HFFc6 (cell line): Measurements from ENCODE around the gene MYOZ1. TPM values are rescaled to one million over a fixed set of nuclear protein-coding genes. Genes with fewer than 3 reads are reported as not detected.
A peak's percentile ranks its signal among the peaks of the same experiment; 100 is the strongest.

Source experiments
- DNase-seq: peaks from one replicate; pipeline ENCODE4 v3.0.0-alpha.2; 2018
- H3K27ac Mint-ChIP-seq: 2 replicates; pipeline ENCODE4 v1.8.0; 2020; ENCODE audit warnings: mild to moderate bottlenecking, mixed read lengths
- H3K27me3 Mint-ChIP-seq: 2 replicates; pipeline ENCODE4 v1.8.0; 2021; ENCODE audit warnings: mild to moderate bottlenecking, moderate library complexity, mixed read lengths; ENCODE audit not compliant: insufficient read depth
- H3K36me3 Mint-ChIP-seq: 2 replicates; pipeline ENCODE4 v1.8.0; 2021; ENCODE audit warnings: low read depth, mixed read lengths
- H3K4me1 Mint-ChIP-seq: 2 replicates; pipeline ENCODE4 v1.8.0; 2020; ENCODE audit warnings: low read depth, mixed read lengths
- H3K4me3 Mint-ChIP-seq: 2 replicates; pipeline ENCODE4 v1.8.0; 2020; ENCODE audit warnings: mild to moderate bottlenecking, moderate library complexity, mixed read lengths
- H3K9me3 Mint-ChIP-seq: 2 replicates; pipeline ENCODE4 v1.8.0; 2020; ENCODE audit warnings: mild to moderate bottlenecking, mixed read lengths
- total RNA-seq, 6 experiments: library from RNA; stranded (reverse); fragmentation: NEBNext Ultra II Directional; extraction: Animal tissue kit (Norgen Biotek cat#: 25700); gene quantifications; 2 replicates in 1 of 6; 3 replicates in 5 of 6; pipeline ENCODE4 v1.2.3, GENCODE V29; 2021
- TF ChIP-seq, protein P1 (sequence below): fragments of 200-600 bp; sonication (generic); IDR thresholded peaks from 2 replicates; pipeline ENCODE4 v1.5.0; 2021; ENCODE audit warnings: antibody characterized with exemption, mild to moderate bottlenecking

Gene MYOZ1
- total RNA-seq, 6 experiments from 2014 or later = 0.41 to 2.5 (median 0.90) TPM

GRCh38 chr10:73649876-73650536 lies 8.7 kb upstream of the MYOZ1 start:
- DNase-seq = peak; percentile 63
- peaks cover 7% of the 10 kb centered on the region for H3K27me3 Mint-ChIP-seq
- H3K27ac Mint-ChIP-seq = peak overlapping the region; percentile 97
- H3K4me1 Mint-ChIP-seq = peaks cover 42% of the 10 kb centered on the region
- TF ChIP-seq, protein P1, sequence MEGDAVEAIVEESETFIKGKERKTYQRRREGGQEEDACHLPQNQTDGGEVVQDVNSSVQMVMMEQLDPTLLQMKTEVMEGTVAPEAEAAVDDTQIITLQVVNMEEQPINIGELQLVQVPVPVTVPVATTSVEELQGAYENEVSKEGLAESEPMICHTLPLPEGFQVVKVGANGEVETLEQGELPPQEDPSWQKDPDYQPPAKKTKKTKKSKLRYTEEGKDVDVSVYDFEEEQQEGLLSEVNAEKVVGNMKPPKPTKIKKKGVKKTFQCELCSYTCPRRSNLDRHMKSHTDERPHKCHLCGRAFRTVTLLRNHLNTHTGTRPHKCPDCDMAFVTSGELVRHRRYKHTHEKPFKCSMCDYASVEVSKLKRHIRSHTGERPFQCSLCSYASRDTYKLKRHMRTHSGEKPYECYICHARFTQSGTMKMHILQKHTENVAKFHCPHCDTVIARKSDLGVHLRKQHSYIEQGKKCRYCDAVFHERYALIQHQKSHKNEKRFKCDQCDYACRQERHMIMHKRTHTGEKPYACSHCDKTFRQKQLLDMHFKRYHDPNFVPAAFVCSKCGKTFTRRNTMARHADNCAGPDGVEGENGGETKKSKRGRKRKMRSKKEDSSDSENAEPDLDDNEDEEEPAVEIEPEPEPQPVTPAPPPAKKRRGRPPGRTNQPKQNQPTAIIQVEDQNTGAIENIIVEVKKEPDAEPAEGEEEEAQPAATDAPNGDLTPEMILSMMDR = no peak
- H3K36me3 Mint-ChIP-seq = no peaks in the 10 kb centered on the region
- peak overlapping the region; percentile 41 for H3K4me3 Mint-ChIP-seq
- no peaks in the 10 kb centered on the region for H3K9me3 Mint-ChIP-seq

DNA sequence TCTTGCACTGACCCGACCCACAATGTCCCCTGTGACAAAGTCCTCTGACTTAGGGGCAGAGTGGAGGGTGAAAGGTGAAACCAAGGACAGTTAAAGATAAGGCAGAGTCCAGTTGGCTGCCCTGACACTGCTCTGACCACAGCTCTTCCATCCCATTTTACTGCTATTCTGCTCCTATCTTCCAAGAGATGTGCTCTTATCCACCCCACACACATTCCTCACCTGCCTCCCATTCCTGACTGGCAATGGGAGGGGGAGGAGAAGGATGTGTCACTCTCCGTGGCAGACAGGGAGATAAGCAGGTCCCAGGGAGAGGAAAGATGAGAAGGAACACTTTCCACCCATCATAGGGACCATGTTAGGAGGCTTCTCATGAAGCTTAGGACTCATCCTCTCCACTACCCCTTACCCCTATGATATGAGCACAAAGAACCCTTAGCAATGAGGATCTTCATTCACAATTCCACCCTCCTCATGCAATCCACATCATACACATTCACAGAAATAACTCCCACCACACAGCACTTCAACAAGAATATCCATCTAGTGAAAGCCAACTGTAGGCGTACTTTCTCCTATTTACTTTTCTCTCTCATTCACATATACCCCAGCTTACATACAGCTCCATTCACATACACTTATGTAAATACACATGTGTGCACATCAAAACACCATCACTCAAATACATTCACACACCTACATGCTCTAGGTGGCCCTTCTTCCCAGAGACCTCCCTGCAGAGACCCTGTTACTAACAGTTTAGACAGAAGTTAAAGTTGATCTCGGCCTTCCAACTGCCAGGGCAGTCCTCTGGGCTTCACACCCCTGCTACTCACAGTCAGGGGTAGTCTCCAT lies 7.9 kb upstream of the MYOZ1 start:
- no peaks in the 10 kb centered on the region for H3K36me3 Mint-ChIP-seq
- no peaks in the 10 kb centered on the region for H3K9me3 Mint-ChIP-seq
- peaks cover 51% of the 10 kb centered on the region for H3K4me1 Mint-ChIP-seq
- H3K27ac Mint-ChIP-seq = peak overlapping the region; percentile 97
- DNase-seq = peak; percentile 11
- TF ChIP-seq, protein P1 = no peak
- H3K4me3 Mint-ChIP-seq = peak overlapping the region; percentile 41
- H3K27me3 Mint-ChIP-seq = peaks cover 3% of the 10 kb centered on the region

DNA sequence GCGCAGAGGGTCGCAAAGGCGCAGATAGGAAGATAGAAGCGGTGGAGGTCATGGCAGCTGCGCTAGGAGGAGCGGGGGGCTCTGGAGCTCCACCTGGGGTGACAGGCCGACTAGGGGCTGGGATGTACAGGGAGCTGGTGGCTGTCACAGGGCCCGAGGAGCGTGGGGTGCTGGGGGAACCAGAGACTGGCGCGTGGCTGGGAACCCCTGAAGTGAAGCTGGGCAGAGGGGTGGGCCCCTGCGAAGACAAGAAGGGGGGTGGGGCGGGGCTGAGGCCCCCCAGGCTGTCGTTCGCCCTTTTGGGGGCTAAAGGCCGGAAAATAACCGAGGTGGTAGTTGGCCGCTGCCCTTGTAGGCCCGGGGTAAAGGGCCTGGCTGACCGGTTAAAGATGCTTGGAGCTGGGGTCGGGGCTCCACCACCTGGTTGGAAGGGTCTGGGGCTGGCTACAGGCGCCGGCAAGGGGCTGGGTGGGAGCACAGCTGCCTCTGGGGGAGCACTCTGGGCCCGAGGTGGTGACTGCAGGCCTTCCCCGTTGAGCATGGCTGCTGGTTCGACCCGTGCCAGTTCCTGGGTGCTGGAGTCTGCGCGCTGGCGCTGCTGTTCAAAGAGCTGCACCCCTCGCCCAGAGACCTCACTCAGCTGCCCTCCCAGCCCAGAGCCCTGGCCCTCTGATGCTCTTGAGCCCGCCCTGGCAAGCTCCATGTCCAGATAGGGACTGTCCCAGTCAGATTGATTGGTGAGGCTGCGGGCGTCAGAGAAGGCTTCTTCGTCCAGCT lies 6.8 kb upstream of the MYOZ1 start:
- peaks cover 55% of the 10 kb centered on the region for H3K4me1 Mint-ChIP-seq
- no peak overlapping the region; the same call in 1 of the 2 replicates for H3K27ac Mint-ChIP-seq
- no peaks in the 10 kb centered on the region; the same call in none of the 2 replicates for H3K27me3 Mint-ChIP-seq
- H3K36me3 Mint-ChIP-seq = no peaks in the 10 kb centered on the region
- no peak for DNase-seq
- H3K4me3 Mint-ChIP-seq = 0 out of 2 replicates have a peak overlapping the region, but pooled peaks have one; percentile 13
- TF ChIP-seq, protein P1 = no peak
- H3K9me3 Mint-ChIP-seq = no peaks in the 10 kb centered on the region

DNA sequence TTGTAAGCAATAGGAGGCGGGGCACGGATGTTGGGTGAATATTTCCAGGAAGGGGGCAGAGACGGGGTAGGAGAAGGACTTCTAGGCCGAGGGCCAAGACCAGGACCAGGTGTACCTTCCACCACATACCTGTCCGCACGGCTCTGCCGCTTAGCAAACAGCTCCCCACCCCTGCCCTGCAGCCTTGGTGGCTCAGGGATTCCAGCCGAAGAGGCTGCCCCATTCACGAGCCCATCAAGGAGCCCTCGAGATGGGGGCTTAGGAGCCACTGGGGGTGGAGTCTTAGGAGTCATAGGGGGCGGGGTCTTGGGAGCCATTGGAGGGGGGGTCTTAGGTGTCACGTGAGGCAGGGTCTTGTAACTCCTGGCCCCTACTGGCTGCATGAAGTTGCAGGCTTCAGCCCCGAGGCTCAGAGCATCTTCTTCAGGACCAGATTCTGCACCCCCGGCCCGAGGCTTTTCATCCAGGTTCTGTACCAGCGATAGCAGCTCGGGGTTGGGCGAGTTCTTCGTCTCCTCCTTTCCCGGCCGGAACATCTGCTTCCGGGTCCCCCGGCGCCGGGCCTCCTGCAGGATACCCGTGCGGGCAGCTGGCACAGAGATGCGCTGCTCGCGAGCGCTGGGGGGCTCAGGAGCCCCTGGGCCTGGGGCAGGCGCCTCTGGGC lies 6.1 kb upstream of the MYOZ1 start:
- Mint-ChIP-seq H3K36me3 (no peaks in the 10 kb centered on the region), H3K27me3 (no peaks in the 10 kb centered on the region; the same call in none of the 2 replicates), H3K4me1 (peaks cover 55% of the 10 kb centered on the region), H3K9me3 (no peaks in the 10 kb centered on the region), H3K4me3 (0 out of 2 replicates have a peak overlapping the region, but pooled peaks have one; percentile 13), H3K27ac (no peak overlapping the region; the same call in 1 of the 2 replicates)
- TF ChIP-seq, protein P1 = no peak
- no peak for DNase-seq

DNA sequence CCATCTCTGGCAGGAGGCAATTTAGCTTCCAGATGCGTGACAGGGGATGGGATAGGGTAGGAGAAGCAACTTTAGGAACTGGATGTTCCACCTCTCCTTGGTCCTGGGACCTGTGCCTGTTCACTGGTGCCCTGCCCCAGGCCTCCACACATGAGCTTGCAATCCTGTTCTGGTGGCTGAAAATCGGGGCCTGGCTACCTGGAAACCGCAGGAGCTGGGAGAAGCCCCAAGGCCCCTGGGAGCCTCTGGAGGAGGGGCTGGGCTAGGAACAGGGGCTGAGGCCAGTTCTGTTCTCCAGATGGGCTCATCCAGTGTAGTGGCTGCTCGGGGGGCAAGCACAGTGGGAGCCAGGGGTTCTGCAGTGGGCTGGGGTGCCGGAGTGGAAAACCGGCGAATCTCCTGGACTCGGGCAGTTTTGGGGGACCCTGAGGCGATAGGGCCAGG lies 5.3 kb upstream of the MYOZ1 start:
- H3K27ac Mint-ChIP-seq = no peak overlapping the region
- peaks cover 59% of the 10 kb centered on the region for H3K4me1 Mint-ChIP-seq
- no peak for DNase-seq
- H3K4me3 Mint-ChIP-seq = no peak overlapping the region
- TF ChIP-seq, protein P1 = no peak
- no peaks in the 10 kb centered on the region for H3K9me3 Mint-ChIP-seq
- no peaks in the 10 kb centered on the region for H3K36me3 Mint-ChIP-seq
- H3K27me3 Mint-ChIP-seq = no peaks in the 10 kb centered on the region; the same call in none of the 2 replicates
